CD14-positive monocyte (primary cell): ENCODE results near the gene KHDRBS2. TPM values are rescaled to one million over a fixed set of nuclear protein-coding genes. Genes with fewer than 3 reads are reported as not detected.

Experiments
- DNase-seq, 3 donors: peaks; one replicate each; pipeline ENCODE4 v3.0.0-alpha.2; 2011 to 2022
- H2AFZ ChIP-seq: 2 replicates; pipeline ENCODE4 v1.6.0; 2012; ENCODE audit warnings: mild to moderate bottlenecking, low read depth, low read length, inconsistent platforms; ENCODE audit not compliant: insufficient read depth, poor library complexity, severe bottlenecking
- H3K27ac ChIP-seq, 2 donors: 1 replicate in 1 of 2; 2 replicates in 1 of 2; pipeline ENCODE4 v1.5.1; 2012 to 2013; ENCODE audit warnings: low read length in 2 of 2, control low read depth in 1 of 2, inconsistent platforms in 1 of 2, low read depth in 1 of 2, mild to moderate bottlenecking in 1 of 2
- H3K27me3 ChIP-seq, 2 donors: one replicate each; pipeline versions ENCODE4 v1.6.0 to v1.6.1; 2011 to 2013; ENCODE audit warnings: low read length in 2 of 2; ENCODE audit not compliant: control insufficient read depth in 2 of 2, insufficient read depth in 2 of 2
- H3K36me3 ChIP-seq, 2 donors: replicated peaks in 1 of 2; 1 replicate in 1 of 2; 2 replicates in 1 of 2; pipeline versions ENCODE4 v1.5.1 to v1.6.1; 2012 to 2013; ENCODE audit warnings: low read length in 2 of 2, control low read depth in 1 of 2, inconsistent platforms in 1 of 2, mild to moderate bottlenecking in 1 of 2; ENCODE audit not compliant: insufficient read depth in 2 of 2, control insufficient read depth in 1 of 2
- H3K4me1 ChIP-seq, 2 donors: 1 replicate in 1 of 2; 2 replicates in 1 of 2; pipeline versions ENCODE4 v1.5.1 to v1.6.1; 2012 to 2013; ENCODE audit warnings: low read length in 2 of 2, control low read depth in 1 of 2, inconsistent platforms in 1 of 2, mild to moderate bottlenecking in 1 of 2, moderate library complexity in 1 of 2; ENCODE audit not compliant: insufficient read depth in 2 of 2, control insufficient read depth in 1 of 2
- H3K4me2 ChIP-seq: replicated peaks from 2 replicates; pipeline ENCODE3; 2012; ENCODE audit warnings: low read length, moderate library complexity, mild to moderate bottlenecking; ENCODE audit not compliant: poor library complexity, severe bottlenecking; ENCODE audit errors: extremely low read depth
- H3K4me3 ChIP-seq, 3 experiments: fragments of 200-600 bp in 1 of 3; sonication (generic) in 1 of 3; replicated peaks in 1 of 3; 1 replicate in 2 of 3; 2 replicates in 1 of 3; pipeline ENCODE4 v1.5.1; 2011 to 2013; ENCODE audit warnings: low read length in 3 of 3, mild to moderate bottlenecking in 3 of 3, control low read depth in 2 of 3, low read depth in 2 of 3, inconsistent platforms in 1 of 3, moderate library complexity in 1 of 3
- H3K79me2 ChIP-seq: 2 replicates; pipeline ENCODE4 v1.6.0; 2012; ENCODE audit warnings: mild to moderate bottlenecking, control low read depth, inconsistent platforms, low read length, moderate library complexity; ENCODE audit not compliant: insufficient read depth
- H3K9ac ChIP-seq: 2 replicates; pipeline ENCODE4 v1.6.0; 2017; ENCODE audit warnings: low read length, mild to moderate bottlenecking; ENCODE audit not compliant: insufficient read depth, poor library complexity, severe bottlenecking
- H3K9me3 ChIP-seq, 2 donors: replicated peaks in 1 of 2; 1 replicate in 1 of 2; 2 replicates in 1 of 2; pipeline versions ENCODE4 v1.5.1 to v1.6.1; 2012 to 2013; ENCODE audit warnings: low read length in 2 of 2, control low read depth in 1 of 2; ENCODE audit not compliant: control insufficient read depth in 1 of 2, insufficient read depth in 1 of 2
- H4K20me1 ChIP-seq: 2 replicates; pipeline ENCODE4 v1.6.0; 2012; ENCODE audit warnings: mild to moderate bottlenecking, low read length, control low read depth, moderate library complexity; ENCODE audit not compliant: insufficient read depth
- H3K27ac Mint-ChIP-seq, 7 donors: one replicate each; pipeline ENCODE4 v1.8.0; 2020; ENCODE audit warnings: mild to moderate bottlenecking in 7 of 7, mixed read lengths in 7 of 7, moderate library complexity in 6 of 7, inconsistent platforms in 2 of 7
- H3K27me3 Mint-ChIP-seq, 3 donors: one replicate each; pipeline ENCODE4 v1.8.0; 2021 to 2022; ENCODE audit warnings: low read depth in 3 of 3, mild to moderate bottlenecking in 3 of 3, mixed read lengths in 3 of 3, moderate library complexity in 3 of 3, inconsistent platforms in 1 of 3
- H3K36me3 Mint-ChIP-seq, 2 donors: one replicate each; pipeline ENCODE4 v1.8.0; 2020; ENCODE audit warnings: mixed read lengths in 2 of 2, inconsistent platforms in 1 of 2, mild to moderate bottlenecking in 1 of 2
- H3K4me1 Mint-ChIP-seq: one replicate; pipeline ENCODE4 v1.8.0; 2020; ENCODE audit warnings: mild to moderate bottlenecking, mixed read lengths
- H3K4me3 Mint-ChIP-seq, 2 donors: one replicate each; pipeline ENCODE4 v1.8.0; 2020; ENCODE audit warnings: mild to moderate bottlenecking in 2 of 2, mixed read lengths in 2 of 2, moderate library complexity in 1 of 2
- H3K9me3 Mint-ChIP-seq, 7 donors: one replicate each; pipeline ENCODE4 v1.8.0; 2020 to 2022; ENCODE audit warnings: mixed read lengths in 7 of 7, mild to moderate bottlenecking in 6 of 7, moderate library complexity in 6 of 7, inconsistent platforms in 2 of 7
- CTCF ChIP-seq: fragments of 200-600 bp; IDR thresholded peaks from one replicate; pipeline ENCODE4 v1.8.0; 2022; ENCODE audit warnings: antibody characterized with exemption, mild to moderate bottlenecking
- WGBS: methylation state at CpG from one replicate; pipeline ENCODE4 v1.1.5; 2013; ENCODE audit warnings: missing lambda C conversion rate; ENCODE audit not compliant: insufficient coverage; 5-methylcytosine and 5-hydroxymethylcytosine counted together
- intact Hi-C, 2 donors: fragments of 100-400 bp; cut with micrococcal nuclease; formaldehyde crosslinking; loops; one replicate each; pipeline versions ENCODE4 v1.15.0 to v1.15.1; 2023
- polyA plus RNA-seq, 3 donors: library from polyadenylated mRNA; depleted of rRNA in 1 of 3; unstranded in 2 of 3; stranded (reverse) in 1 of 3; fragments of 300-500 nt in 2 of 3; fragments of >200 nt in 1 of 3; fragmentation: Illumina TruSeq in 2 of 3; gene quantifications; 1 replicate in 2 of 3; 2 replicates in 1 of 3; pipeline ENCODE4 v1.2.3, GENCODE V29; 2012 to 2021

KHDRBS2 gene
- polyA plus RNA-seq, 3 donors: 0.09 to 0.57 (median 0.14) TPM

GRCh38 chr6:62283796-62284411 lies 2.1 kb downstream of the KHDRBS2 start:
- no peak overlapping the region for H2AFZ ChIP-seq
- peak; percentile 77 for TF ChIP-seq CTCF
- no peak overlapping the region for H3K4me3 ChIP-seq
- no peak overlapping the region for H3K4me2 ChIP-seq
- intact Hi-C loops: no loop called here
- no peak overlapping the region for H3K9ac ChIP-seq
- peaks cover 7 to 36% of the 10 kb centered on the region in 2 donors for H3K27me3 ChIP-seq
- no peaks in the 10 kb centered on the region for H4K20me1 ChIP-seq
- no peaks in the 10 kb centered on the region for H3K9me3 ChIP-seq
- DNase-seq: peak in 2 of 3 donors; percentile 21 to 36
- H3K4me1 ChIP-seq: peaks cover 14 to 23% of the 10 kb centered on the region in 2 donors
- Mint-ChIP-seq H3K27me3 (peaks cover 21 to 28% (median 26%) of the 10 kb centered on the region in 3 donors), H3K36me3 (no peaks in the 10 kb centered on the region), H3K9me3 (peaks cover 0 to 3% (median 0%) of the 10 kb centered on the region in 7 donors), H3K4me3 (no peak overlapping the region), H3K4me1 (peaks cover 21% of the 10 kb centered on the region), H3K27ac (no peak overlapping the region)
- H3K36me3 ChIP-seq: no peaks in the 10 kb centered on the region
- H3K27ac ChIP-seq: no peak overlapping the region
- no peaks in the 10 kb centered on the region for H3K79me2 ChIP-seq
- no CpG with 5 or more reads among the region's 2 CpGs for WGBS

- H3K9me3 Mint-ChIP-seq: peaks cover 0 to 3% (median 0%) of the 10 kb centered on the region in 7 donors
- H3K4me1 Mint-ChIP-seq: peaks cover 21% of the 10 kb centered on the region
- Histone ChIP-seq H3K79me2 (no peaks in the 10 kb centered on the region), H3K36me3 (no peaks in the 10 kb centered on the region), H2AFZ (no peak overlapping the region), H3K9ac (no peak overlapping the region), H3K9me3 (no peaks in the 10 kb centered on the region), H3K27ac (no peak overlapping the region), H3K27me3 (peaks cover 7 to 35% of the 10 kb centered on the region in 2 donors), H3K4me3 (no peak overlapping the region), H4K20me1 (no peaks in the 10 kb centered on the region), H3K4me1 (peaks cover 14 to 23% of the 10 kb centered on the region in 2 donors), H3K4me2 (no peak overlapping the region)
- intact Hi-C loops: no loop called here
- TF ChIP-seq CTCF: no peak
- peaks cover 21 to 28% (median 26%) of the 10 kb centered on the region in 3 donors for H3K27me3 Mint-ChIP-seq
- no CpG with 5 or more reads among the region's 2 CpGs for WGBS
- H3K36me3 Mint-ChIP-seq: no peaks in the 10 kb centered on the region
- H3K4me3 Mint-ChIP-seq: no peak overlapping the region
- no peak overlapping the region for H3K27ac Mint-ChIP-seq
- DNase-seq: no peak
These were observed 2.7 kb downstream of the KHDRBS2 start for GRCh38 chr6:62283365-62283764.
